WI38 (cell line): ENCODE measurements around the gene SLC4A8.

Experiments
- H3K4me3 ChIP-seq: 2 replicates; pipeline ENCODE4 v1.5.1; 2011; ENCODE audit warnings: low read depth, mild to moderate bottlenecking, control low read depth, low read length
- CTCF ChIP-seq: IDR thresholded peaks from 2 replicates; pipeline ENCODE4 v1.5.1; 2012; ENCODE audit warnings: low read depth, mild to moderate bottlenecking, control low read depth, low read length

SLC4A8 gene

GRCh38 chr12:51399891-51400290 is 24.7 kb upstream of the SLC4A8 start:
- no peak for TF ChIP-seq CTCF
- H3K4me3 ChIP-seq: no peak overlapping the region

- no peak overlapping the region for H3K4me3 ChIP-seq
- no peak for TF ChIP-seq CTCF
Observed at GRCh38 chr12:51401020-51401419, 23.6 kb upstream of the SLC4A8 start.

- no peak for TF ChIP-seq CTCF
Observed at GRCh38 chr12:51401486-51401885, 23.1 kb upstream of the SLC4A8 start.

GRCh38 chr12:51401900-51402299 is 22.7 kb upstream of the SLC4A8 start:
- TF ChIP-seq CTCF: no peak
- H3K4me3 ChIP-seq: no peak overlapping the region

More at GRCh38 chr12:51401486-51401885, 23.1 kb upstream of the SLC4A8 start:
- no peak overlapping the region for H3K4me3 ChIP-seq

- H3K4me3 ChIP-seq: no peak overlapping the region
- TF ChIP-seq CTCF: no peak
Observed at GRCh38 chr12:51403159-51403558, 21.5 kb upstream of the SLC4A8 start.

- no peak overlapping the region for H3K4me3 ChIP-seq
- TF ChIP-seq CTCF: no peak
Observed at GRCh38 chr12:51403681-51404136, 20.9 kb upstream of the SLC4A8 start.

- no peak for TF ChIP-seq CTCF
- no peak overlapping the region for H3K4me3 ChIP-seq
Observed at GRCh38 chr12:51404627-51405026, 20.0 kb upstream of the SLC4A8 start.
